Superior temporal gyrus (tissue), 1 donor: ENCODE data around the gene KRT34.

ENCODE experiments used
- DNase-seq: peaks from one replicate; pipeline ENCODE4 v3.0.0-alpha.2; 2016; ENCODE audit errors: extremely low spot score

Gene KRT34

GRCh38 chr17:41332239-41332638 lies 49.9 kb downstream of the KRT34 start:
- no peak for DNase-seq

GRCh38 chr17:41331606-41332005 lies 50.5 kb downstream of the KRT34 start:
- DNase-seq: no peak

GRCh38 chr17:41329279-41329948 lies 52.7 kb downstream of the KRT34 start:
- peak; percentile 42 for DNase-seq

GRCh38 chr17:41328207-41328606 lies 53.9 kb downstream of the KRT34 start:
- DNase-seq: no peak
